Thymus (tissue), 14 donors: ENCODE data around the gene AUP1. TPM values are rescaled to one million over a fixed set of nuclear protein-coding genes. Genes with fewer than 3 reads are reported as not detected.
A peak's percentile ranks its signal among the peaks of the same experiment; 100 is the strongest.

Experiments used
- DNase-seq, 9 donors: peaks; one replicate each; pipeline ENCODE4 v3.0.0-alpha.2; 2013; ENCODE audit warnings: low spot score in 9 of 9, low read depth in 6 of 9, missing footprints in 1 of 9
- H3K27ac ChIP-seq, 2 donors: one replicate each; pipeline ENCODE4 v1.5.1; 2013; ENCODE audit warnings: control low read depth in 1 of 2, low read depth in 1 of 2, low read length in 1 of 2, mild to moderate bottlenecking in 1 of 2, moderate library complexity in 1 of 2
- H3K27me3 ChIP-seq, 2 donors: one replicate each; pipeline ENCODE4 v1.5.1; 2013; ENCODE audit warnings: low read length in 1 of 2; ENCODE audit not compliant: control insufficient read depth in 2 of 2, insufficient read depth in 1 of 2
- H3K36me3 ChIP-seq, 2 donors: one replicate each; pipeline ENCODE4 v1.5.1; 2013; ENCODE audit warnings: low read length in 1 of 2, mild to moderate bottlenecking in 1 of 2, moderate library complexity in 1 of 2; ENCODE audit not compliant: control insufficient read depth in 2 of 2, insufficient read depth in 2 of 2
- H3K4me1 ChIP-seq, 2 donors: one replicate each; pipeline ENCODE4 v1.5.1; 2013; ENCODE audit warnings: low read length in 2 of 2; ENCODE audit not compliant: control insufficient read depth in 2 of 2, insufficient read depth in 2 of 2
- H3K4me3 ChIP-seq, 2 donors: one replicate each; pipeline ENCODE4 v1.5.1; 2013; ENCODE audit warnings: low read length in 2 of 2, control low read depth in 1 of 2, mild to moderate bottlenecking in 1 of 2
- H3K9me3 ChIP-seq, 2 donors: one replicate each; pipeline ENCODE4 v1.5.1; 2013; ENCODE audit warnings: low read length in 1 of 2, mild to moderate bottlenecking in 1 of 2; ENCODE audit not compliant: control insufficient read depth in 2 of 2, insufficient read depth in 1 of 2
- WGBS: extraction: QIAGEN DNeasy Blood & Tissue Kit; methylation state at CpG from one replicate; pipeline ENCODE4 v1.1.7; 2013; 5-methylcytosine and 5-hydroxymethylcytosine counted together
- long read RNA-seq, 10 donors: transcript quantifications; one replicate each; lab custom pipeline, GENCODE V29; 2026
- polyA plus RNA-seq: library from polyadenylated mRNA; stranded (reverse); fragments of 200-250 nt; gene quantifications from one replicate; pipeline ENCODE4 v1.2.3, GENCODE V29; 2013
- total RNA-seq: library from RNA; stranded (reverse); fragments of 120-200 nt; gene quantifications from one replicate; pipeline ENCODE4 v1.2.4, GENCODE V29; 2013
- donor health status: healthy.

The AUP1 gene, protein sequence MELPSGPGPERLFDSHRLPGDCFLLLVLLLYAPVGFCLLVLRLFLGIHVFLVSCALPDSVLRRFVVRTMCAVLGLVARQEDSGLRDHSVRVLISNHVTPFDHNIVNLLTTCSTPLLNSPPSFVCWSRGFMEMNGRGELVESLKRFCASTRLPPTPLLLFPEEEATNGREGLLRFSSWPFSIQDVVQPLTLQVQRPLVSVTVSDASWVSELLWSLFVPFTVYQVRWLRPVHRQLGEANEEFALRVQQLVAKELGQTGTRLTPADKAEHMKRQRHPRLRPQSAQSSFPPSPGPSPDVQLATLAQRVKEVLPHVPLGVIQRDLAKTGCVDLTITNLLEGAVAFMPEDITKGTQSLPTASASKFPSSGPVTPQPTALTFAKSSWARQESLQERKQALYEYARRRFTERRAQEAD
- 59.5 TPM for total RNA-seq
- polyA plus RNA-seq: 208 TPM
- long read RNA-seq, donor 1, partial matches to known transcripts: 0 of 1 reads
- long read RNA-seq, donor 1, other reads (novel, unspliced or antisense): 0 of 1 reads
- long read RNA-seq, donor 2, transcript AUP1-204 (11 exons, 1,645 nt): minor isoform, 10 of 93 reads
- long read RNA-seq, donor 2, transcript AUP1-201 (12 exons, 1,695 nt): major isoform, 25 of 93 reads
- long read RNA-seq, donor 2, partial matches to known transcripts: 54 of 93 reads
- long read RNA-seq, donor 2, other reads (novel, unspliced or antisense): 0 of 93 reads
- long read RNA-seq, donor 3, transcript AUP1-204 (11 exons, 1,645 nt): minor isoform, 8 of 59 reads
- long read RNA-seq, donor 3, transcript AUP1-201 (12 exons, 1,695 nt): major isoform, 10 of 59 reads
- long read RNA-seq, donor 3, partial matches to known transcripts: 40 of 59 reads
- long read RNA-seq, donor 3, other reads (novel, unspliced or antisense): 0 of 59 reads
- long read RNA-seq, donor 4, transcript AUP1-201 (12 exons, 1,695 nt): major isoform, 7 of 24 reads
- long read RNA-seq, donor 4, partial matches to known transcripts: 12 of 24 reads
- long read RNA-seq, donor 4, other reads (novel, unspliced or antisense): 0 of 24 reads
- long read RNA-seq, donor 5, transcript AUP1-201 (12 exons, 1,695 nt): major isoform, 21 of 104 reads
- long read RNA-seq, donor 5, partial matches to known transcripts: 77 of 104 reads
- long read RNA-seq, donor 5, other reads (novel, unspliced or antisense): 0 of 104 reads
- long read RNA-seq, donor 6, transcript AUP1-201 (12 exons, 1,695 nt): major isoform, 11 of 25 reads
- long read RNA-seq, donor 6, transcript AUP1-204 (11 exons, 1,645 nt): minor isoform, 5 of 25 reads
- long read RNA-seq, donor 6, partial matches to known transcripts: 7 of 25 reads
- long read RNA-seq, donor 6, other reads (novel, unspliced or antisense): 0 of 25 reads
- long read RNA-seq, donor 7, transcript AUP1-201 (12 exons, 1,695 nt): major isoform, 17 of 25 reads
- long read RNA-seq, donor 7, transcript AUP1-204 (11 exons, 1,645 nt): minor isoform, 5 of 25 reads
- long read RNA-seq, donor 7, partial matches to known transcripts: 0 of 25 reads
- long read RNA-seq, donor 7, other reads (novel, unspliced or antisense): 0 of 25 reads
- long read RNA-seq, donor 8, transcript AUP1-201 (12 exons, 1,695 nt): major isoform, 9 of 15 reads
- long read RNA-seq, donor 8, partial matches to known transcripts: 5 of 15 reads
- long read RNA-seq, donor 8, other reads (novel, unspliced or antisense): 0 of 15 reads
- long read RNA-seq, donor 9, transcript AUP1-201 (12 exons, 1,695 nt): major isoform, 8 of 10 reads
- long read RNA-seq, donor 9, partial matches to known transcripts: 0 of 10 reads
- long read RNA-seq, donor 9, other reads (novel, unspliced or antisense): 0 of 10 reads
- long read RNA-seq, donor 10, transcript AUP1-201 (12 exons, 1,695 nt): major isoform, 7 of 25 reads
- long read RNA-seq, donor 10, partial matches to known transcripts: 16 of 25 reads
- long read RNA-seq, donor 10, other reads (novel, unspliced or antisense): 0 of 25 reads

DNA sequence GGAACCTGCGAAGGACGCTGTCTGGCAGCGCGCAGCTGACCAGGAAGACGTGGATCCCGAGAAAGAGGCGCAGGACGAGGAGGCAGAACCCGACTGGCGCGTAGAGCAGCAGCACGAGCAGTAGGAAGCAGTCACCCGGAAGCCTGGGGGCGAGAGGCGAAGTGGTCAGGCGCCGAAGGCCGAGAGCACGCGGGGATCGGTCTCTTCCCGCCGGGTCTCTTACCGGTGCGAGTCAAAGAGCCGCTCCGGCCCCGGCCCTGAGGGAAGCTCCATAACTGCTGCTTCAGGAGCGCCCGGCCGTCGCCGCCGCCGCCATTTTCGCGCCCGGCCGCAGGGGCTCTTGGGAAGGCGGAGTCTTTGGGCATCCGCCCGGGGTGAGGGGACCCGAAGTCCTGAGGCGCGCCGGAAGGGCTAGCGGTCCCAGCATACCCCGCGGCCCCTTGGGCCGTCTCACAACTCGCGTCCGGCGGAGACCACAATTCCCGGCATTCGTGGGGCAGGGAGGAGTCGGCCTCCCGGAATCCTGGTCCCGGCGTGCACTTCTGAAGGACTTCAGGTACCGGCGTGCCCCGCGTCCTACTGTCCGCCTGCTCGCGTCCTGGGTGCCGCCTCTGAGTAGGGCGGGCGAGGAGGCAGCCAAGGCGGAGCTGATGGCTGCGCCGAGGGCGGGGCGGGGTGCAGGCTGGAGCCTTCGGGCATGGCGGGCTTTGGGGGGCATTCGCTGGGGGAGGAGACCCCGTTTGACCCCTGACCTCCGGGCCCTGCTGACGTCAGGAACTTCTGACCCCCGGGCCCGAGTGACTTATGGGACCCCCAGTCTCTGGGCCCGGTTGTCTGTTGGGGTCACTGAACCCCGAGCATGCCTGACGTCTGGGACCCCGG is at the start of gene AUP1, which contains the start of gene HTRA2:
AUP1 (minus strand) TSS at position 350 of the 882 bp plus-strand sequence; CDS start at position 273, 77 bp downstream.
HTRA2 (plus strand) TSS at position 577 of the 882 bp plus-strand sequence; CDS start at position 651, 74 bp downstream.
- peak; percentile 59 to 92 (median 79) for DNase-seq
- no peaks in the 10 kb centered on the region for H3K27me3 ChIP-seq
- H3K36me3 ChIP-seq: peaks cover 41 to 47% of the 10 kb centered on the region in 2 donors
- H3K4me1 ChIP-seq: peaks cover 21 to 31% of the 10 kb centered on the region in 2 donors
- H3K9me3 ChIP-seq: peaks cover 3 to 7% of the 10 kb centered on the region in 2 donors
- peak within 1 kb of the TSS; percentile 80 to 97 for H3K4me3 ChIP-seq
- WGBS: under 1% methylated on average over 87 of the region's 87 CpGs
- H3K27ac ChIP-seq: peak within 1 kb of the TSS; percentile 88 to 93

DNA sequence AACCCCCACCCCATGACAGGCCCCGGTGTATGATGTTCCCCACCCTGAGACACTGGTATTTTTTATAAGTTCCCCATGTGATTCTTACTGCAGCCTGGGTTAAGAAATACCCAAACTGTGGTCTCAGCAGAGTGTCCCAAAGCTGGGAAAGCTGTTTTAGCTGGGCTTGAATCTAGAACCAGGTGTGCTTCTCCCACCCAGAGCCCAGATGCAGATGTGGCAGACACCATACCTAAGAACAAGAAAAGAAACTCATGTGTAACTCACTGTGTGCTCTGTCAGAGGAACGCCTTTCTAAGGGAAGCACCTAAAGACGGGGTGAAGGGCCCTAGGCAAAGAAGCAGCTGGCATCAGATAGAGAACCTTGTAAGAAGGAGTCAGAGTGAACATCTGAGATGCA is 48.9 kb upstream of the AUP1 start:
- no peak for DNase-seq
- peaks cover 0 to 3% of the 10 kb centered on the region in 2 donors for H3K4me1 ChIP-seq
- no peak overlapping the region for H3K27ac ChIP-seq
- H3K9me3 ChIP-seq: no peaks in the 10 kb centered on the region
- no peaks in the 10 kb centered on the region for H3K27me3 ChIP-seq
- H3K36me3 ChIP-seq: no peaks in the 10 kb centered on the region
- 94% methylated on average over 3 of the region's 3 CpGs for WGBS
- H3K4me3 ChIP-seq: no peak overlapping the region

DNA sequence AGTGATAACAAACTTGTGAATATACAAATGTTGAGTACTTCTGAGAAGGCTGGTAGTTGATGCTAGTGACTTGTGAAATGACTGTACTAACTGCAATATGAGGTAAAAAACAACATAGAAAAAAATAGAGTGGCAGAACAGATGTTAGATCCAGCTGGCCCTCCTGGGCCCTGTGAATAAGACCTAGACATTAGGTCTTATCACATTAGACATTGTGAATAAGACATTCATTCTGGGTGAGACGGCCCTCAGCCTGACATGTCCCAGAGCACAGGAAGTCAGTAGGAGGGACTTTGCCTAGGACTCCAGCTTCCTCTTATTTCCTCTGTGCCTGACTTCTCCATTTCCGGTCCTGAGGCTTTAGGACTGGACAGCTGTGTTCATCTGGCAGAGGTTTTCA is 47.9 kb upstream of the AUP1 start:
- 26% methylated on average over 2 of the region's 2 CpGs for WGBS
- no peaks in the 10 kb centered on the region for H3K9me3 ChIP-seq
- DNase-seq: no peak
- no peaks in the 10 kb centered on the region for H3K36me3 ChIP-seq
- H3K4me1 ChIP-seq: peaks cover 0 to 3% of the 10 kb centered on the region in 2 donors
- no peaks in the 10 kb centered on the region for H3K27me3 ChIP-seq
- H3K27ac ChIP-seq: no peak overlapping the region
- H3K4me3 ChIP-seq: no peak overlapping the region

DNA sequence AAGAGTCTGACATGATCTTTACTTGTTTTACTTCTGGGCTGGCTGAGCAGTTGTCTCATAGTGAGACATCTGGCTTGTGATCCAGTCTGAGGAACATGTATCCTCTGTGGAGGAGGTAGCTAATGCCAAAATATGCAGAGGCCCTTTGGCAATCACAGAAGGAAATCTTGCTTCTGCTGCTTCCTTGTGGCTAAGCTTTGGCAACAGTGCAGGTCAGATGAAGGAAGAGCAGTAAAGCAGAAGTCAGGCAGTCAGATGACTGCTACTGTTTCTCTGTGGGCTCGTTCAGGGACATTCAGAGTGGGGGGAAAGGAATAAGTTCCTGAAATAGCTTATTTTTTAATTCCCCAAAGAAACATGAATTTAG is 47.3 kb upstream of the AUP1 start:
- no peak for DNase-seq
- Histone ChIP-seq H3K27me3 (no peaks in the 10 kb centered on the region), H3K9me3 (no peaks in the 10 kb centered on the region), H3K36me3 (no peaks in the 10 kb centered on the region), H3K4me1 (peaks cover 0 to 3% of the 10 kb centered on the region in 2 donors), H3K27ac (no peak overlapping the region), H3K4me3 (no peak overlapping the region)
- WGBS: 9% methylated on average over 1 of the region's 1 CpG

DNA sequence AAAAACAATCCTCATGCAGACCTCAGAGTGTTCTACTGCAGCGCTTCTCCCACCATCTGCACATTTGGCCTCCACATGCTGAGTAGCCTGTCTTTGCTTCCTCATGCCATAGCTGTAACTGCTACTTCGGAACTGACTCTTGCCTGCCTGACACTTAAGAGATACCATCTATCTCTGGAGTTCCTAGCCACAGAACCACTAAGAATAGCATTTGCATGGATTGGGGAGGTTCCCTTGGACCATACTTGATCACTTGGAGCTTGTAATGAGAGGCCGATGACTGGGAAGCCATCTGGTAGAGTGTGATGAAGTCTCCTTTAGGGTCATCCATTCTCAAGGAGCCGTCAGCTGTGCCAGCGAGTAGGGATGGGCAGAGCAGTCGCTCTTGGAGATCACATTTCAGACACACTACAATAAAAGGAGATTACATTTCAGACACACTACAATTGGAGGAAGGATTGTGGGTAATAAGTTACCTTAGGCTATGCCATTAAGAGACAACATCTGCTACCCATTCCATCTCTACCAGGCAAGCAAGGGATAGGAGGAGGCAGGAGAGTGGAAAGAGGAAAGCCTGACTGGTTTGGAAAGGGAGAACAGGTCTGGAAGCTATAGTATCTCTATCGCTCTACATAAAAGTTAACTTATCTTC is 46.8 kb upstream of the AUP1 start:
- DNase-seq: no peak
- H3K4me1 ChIP-seq: peaks cover 0 to 3% of the 10 kb centered on the region in 2 donors
- no peaks in the 10 kb centered on the region for H3K27me3 ChIP-seq
- WGBS: 93% methylated on average over 7 of the region's 7 CpGs
- no peaks in the 10 kb centered on the region for H3K9me3 ChIP-seq
- H3K36me3 ChIP-seq: no peaks in the 10 kb centered on the region
- H3K4me3 ChIP-seq: no peak overlapping the region
- no peak overlapping the region for H3K27ac ChIP-seq

DNA sequence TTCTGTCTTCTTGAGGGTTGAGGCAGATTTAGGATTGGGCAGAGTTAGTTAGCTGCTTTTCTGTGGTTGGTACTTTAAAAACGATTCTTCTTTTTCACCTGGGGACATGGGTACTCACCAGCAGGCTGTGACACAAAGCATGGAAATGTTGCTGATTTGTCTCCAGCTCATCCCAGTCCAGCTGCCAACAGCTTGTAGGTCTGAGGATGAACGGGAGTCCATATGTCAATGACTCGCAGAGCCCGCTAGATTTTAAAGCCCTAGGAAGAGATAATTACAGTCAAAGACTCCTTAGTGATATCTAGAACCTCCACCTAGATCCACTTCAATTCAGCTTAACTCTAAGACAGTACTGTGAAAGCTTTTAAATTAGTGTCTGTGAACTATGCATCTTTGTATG is 45.8 kb upstream of the AUP1 start:
- DNase-seq: no peak
- no peaks in the 10 kb centered on the region for H3K36me3 ChIP-seq
- no peak overlapping the region for H3K4me3 ChIP-seq
- no peaks in the 10 kb centered on the region for H3K9me3 ChIP-seq
- no peak overlapping the region for H3K27ac ChIP-seq
- peaks cover 0 to 3% of the 10 kb centered on the region in 2 donors for H3K4me1 ChIP-seq
- WGBS: 96% methylated on average over 4 of the region's 4 CpGs
- H3K27me3 ChIP-seq: no peaks in the 10 kb centered on the region
